ENCODE measurements around the gene HHIPL1. TPM values are rescaled to one million over a fixed set of nuclear protein-coding genes. Genes with fewer than 3 reads are reported as not detected.

HHIPL1 gene
- total and polyA plus RNA-seq, 4 experiments from 2014 or later, result 0.35 to 0.42 TPM; not detected in 2

DNA sequence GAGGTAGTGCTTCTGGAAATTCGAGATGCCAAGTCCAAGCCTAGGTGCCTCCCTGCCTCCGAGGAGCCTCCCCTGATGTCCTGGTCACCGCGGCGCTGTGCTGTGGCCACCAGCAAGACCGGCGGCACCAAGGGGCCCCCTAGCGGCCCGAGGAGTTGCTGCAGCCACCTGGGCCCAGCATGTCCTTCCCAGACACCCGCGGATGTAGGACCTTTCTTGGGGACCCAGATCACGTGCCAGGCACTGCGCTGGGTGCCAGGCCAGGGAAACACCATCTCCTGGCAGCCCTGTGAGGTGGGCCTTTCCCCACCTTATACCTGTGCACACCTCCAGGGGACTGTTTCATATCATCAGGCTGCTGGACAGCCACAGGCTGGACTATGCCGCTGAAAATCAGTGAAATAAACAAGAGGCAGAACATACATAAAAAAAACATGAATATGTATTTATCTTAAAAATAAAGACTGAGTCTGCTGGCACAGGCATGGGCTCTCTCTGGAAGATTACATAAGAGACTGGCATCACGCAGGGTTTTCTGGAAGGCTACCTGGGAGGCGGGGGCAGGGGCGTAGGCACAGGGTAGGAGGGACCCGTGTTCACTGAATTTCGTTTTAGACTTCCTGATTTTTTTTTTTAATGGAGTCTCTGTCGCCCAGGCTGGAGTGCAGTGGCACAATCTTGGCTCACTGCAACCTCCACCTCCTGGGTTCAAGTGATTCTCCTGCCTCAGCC is 15.9 kb upstream of the HHIPL1 start:
- intact Hi-C loops (cut with micrococcal nuclease), result loop anchor here (1.0 kb wide), 1 partner anchor 111 kb away; no protein-coding TSS in a partner anchor
- Mint-ChIP-seq H3K9me3 (no peaks in the 10 kb centered on the region), H3K4me3 (no peak overlapping the region), H3K27me3 (peaks cover 4 to 22% of the 10 kb centered on the region in 2 donors), H3K27ac (no peak overlapping the region), H3K4me1 (peaks cover 0 to 5% (median 2%) of the 10 kb centered on the region in 4 donors), H3K36me3 (no peaks in the 10 kb centered on the region)
- ChIA-PET POLR2A (ENCODE audit: partially characterized antibody) (no interaction called here), CTCF (ENCODE audit: partially characterized antibody) (interaction anchor here (0.6 to 2.8 kb wide), 17 partner anchors 9 to 308 kb away, joined by 3 to 30 read pairs (median 3); no protein-coding TSS in a partner anchor)
- Histone ChIP-seq H3K27ac (ENCODE audit: low read depth, low read length) (no peak overlapping the region), H3K36me3 (ENCODE audit: insufficient read depth, low read length) (no peaks in the 10 kb centered on the region), H3K9me3 (ENCODE audit: control insufficient read depth in 1 of 2, low read length in 2 of 2) (no peaks in the 10 kb centered on the region), H3K4me1 (ENCODE audit: insufficient read depth, low read length) (peaks cover 3% of the 10 kb centered on the region), H3K4me3 (ENCODE audit: low read length in 2 of 2) (no peak overlapping the region), H3K27me3 (ENCODE audit: insufficient read depth, low read length) (no peaks in the 10 kb centered on the region)
- DNase-seq, result peak; percentile 46 to 58 (median 53)

DNA sequence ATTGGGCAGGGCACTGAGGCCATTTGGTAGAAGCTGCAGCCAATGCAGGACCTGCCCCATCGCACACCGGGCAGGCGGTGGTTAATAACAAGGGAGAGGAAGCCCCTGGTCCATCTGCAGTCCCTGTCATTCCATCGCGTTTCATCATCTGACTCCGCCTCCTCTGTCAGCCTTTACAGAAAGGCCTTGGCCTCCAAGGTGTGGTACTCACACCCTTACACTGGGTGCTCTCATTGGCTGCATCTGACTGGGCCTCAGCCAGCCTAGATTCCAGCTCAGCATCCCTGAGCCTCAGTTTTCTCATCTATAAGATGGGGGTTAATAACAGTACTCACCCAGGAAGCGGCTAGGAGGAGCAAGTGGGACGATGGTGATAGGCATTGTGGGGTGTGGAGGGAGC is 14.7 kb upstream of the HHIPL1 start:
- no peak for DNase-seq
- H3K27me3 Mint-ChIP-seq, result peaks cover 4 to 16% of the 10 kb centered on the region in 2 donors
- no peaks in the 10 kb centered on the region for H3K9me3 Mint-ChIP-seq
- H3K4me3 Mint-ChIP-seq, result no peak overlapping the region
- ChIA-PET CTCF (ENCODE audit: partially characterized antibody) (interaction anchor here (1.2 to 2.8 kb wide), 2 partner anchors 104 to 106 kb away, joined by 3 to 10 read pairs; no protein-coding TSS in a partner anchor), POLR2A (ENCODE audit: partially characterized antibody) (no interaction called here)
- H3K36me3 Mint-ChIP-seq, result no peaks in the 10 kb centered on the region
- Histone ChIP-seq H3K4me1 (ENCODE audit: insufficient read depth, low read length) (peaks cover 3% of the 10 kb centered on the region), H3K27me3 (ENCODE audit: insufficient read depth, low read length) (no peaks in the 10 kb centered on the region), H3K27ac (ENCODE audit: low read depth, low read length) (no peak overlapping the region), H3K4me3 (ENCODE audit: low read length in 2 of 2) (no peak overlapping the region), H3K36me3 (ENCODE audit: insufficient read depth, low read length) (no peaks in the 10 kb centered on the region), H3K9me3 (ENCODE audit: control insufficient read depth in 1 of 2, low read length in 2 of 2) (no peaks in the 10 kb centered on the region)
- intact Hi-C loops (cut with micrococcal nuclease), result no loop called here
- H3K4me1 Mint-ChIP-seq, result peaks cover 0 to 5% (median 2%) of the 10 kb centered on the region in 4 donors
- H3K27ac Mint-ChIP-seq, result no peak overlapping the region

DNA sequence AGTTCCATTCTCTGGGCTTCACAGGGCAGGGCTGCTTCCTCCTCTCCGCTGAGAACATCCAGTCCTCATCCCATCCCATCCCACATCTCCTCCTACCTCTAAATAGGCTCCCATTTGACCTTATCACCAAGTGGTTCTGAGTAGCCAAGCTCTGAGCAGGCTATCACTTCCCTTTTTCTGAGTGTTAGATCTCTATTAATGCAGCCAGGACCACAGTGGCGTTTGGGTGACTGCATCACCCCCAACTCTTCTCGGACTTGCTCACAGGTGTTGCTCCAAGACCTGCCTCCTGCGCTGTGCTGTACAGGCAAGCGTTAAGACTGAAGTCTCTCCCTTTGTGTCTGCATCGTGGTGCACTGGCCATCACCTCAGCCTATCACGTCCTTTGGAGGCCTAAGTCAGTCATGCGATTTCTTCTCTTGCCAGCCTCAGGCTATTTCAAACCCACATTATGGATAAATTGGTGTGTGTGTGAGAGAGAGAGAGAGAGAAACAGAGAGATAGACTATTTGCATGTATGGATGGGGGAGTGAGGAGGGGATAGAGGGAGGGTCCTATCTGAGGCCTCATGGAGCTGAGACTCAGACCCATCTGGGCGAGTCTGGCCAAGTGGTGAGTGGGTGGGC is 12.4 kb upstream of the HHIPL1 start:
- Histone ChIP-seq H3K9me3 (ENCODE audit: control insufficient read depth in 1 of 2, low read length in 2 of 2) (no peaks in the 10 kb centered on the region), H3K4me1 (ENCODE audit: insufficient read depth, low read length) (peaks cover 3% of the 10 kb centered on the region), H3K4me3 (ENCODE audit: low read length in 2 of 2) (no peak overlapping the region), H3K27ac (ENCODE audit: low read depth, low read length) (no peak overlapping the region), H3K36me3 (ENCODE audit: insufficient read depth, low read length) (no peaks in the 10 kb centered on the region), H3K27me3 (ENCODE audit: insufficient read depth, low read length) (no peaks in the 10 kb centered on the region)
- Mint-ChIP-seq H3K4me3 (no peak overlapping the region), H3K9me3 (no peaks in the 10 kb centered on the region), H3K27me3 (peaks cover 2 to 7% of the 10 kb centered on the region in 2 donors), H3K27ac (no peak overlapping the region), H3K36me3 (no peaks in the 10 kb centered on the region), H3K4me1 (peaks cover 0 to 5% (median 2%) of the 10 kb centered on the region in 4 donors)
- intact Hi-C loops (cut with micrococcal nuclease), result no loop called here
- no peak for DNase-seq
- CTCF ChIA-PET (ENCODE audit: partially characterized antibody), result no interaction called here
- POLR2A ChIA-PET (ENCODE audit: partially characterized antibody), result no interaction called here

DNA sequence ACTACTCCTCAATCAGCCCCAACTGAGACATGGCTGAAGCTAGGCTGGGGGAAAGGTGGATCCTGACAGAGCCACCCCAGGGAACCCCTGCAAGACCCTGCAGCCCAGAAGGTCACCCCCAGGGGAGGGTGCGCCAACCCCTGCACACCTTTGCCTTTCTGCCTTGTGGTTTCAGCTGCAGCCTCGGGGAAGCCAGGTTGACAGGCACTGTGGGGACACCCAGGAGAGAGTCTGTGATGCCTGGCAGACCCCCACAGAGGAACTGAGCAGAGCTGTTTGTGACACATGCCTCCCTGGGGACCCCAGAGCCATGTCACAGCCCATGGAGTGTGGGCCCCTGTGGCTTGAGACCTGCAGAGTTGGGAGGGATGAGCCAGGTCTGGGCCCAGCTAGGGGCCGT is 11.8 kb upstream of the HHIPL1 start:
- H3K36me3 ChIP-seq (ENCODE audit: insufficient read depth, low read length), result no peaks in the 10 kb centered on the region
- H3K4me3 ChIP-seq (ENCODE audit: low read length in 2 of 2), result no peak overlapping the region
- H3K36me3 Mint-ChIP-seq, result no peaks in the 10 kb centered on the region
- intact Hi-C loops (cut with micrococcal nuclease), result no loop called here
- no peak overlapping the region for H3K4me3 Mint-ChIP-seq
- no peaks in the 10 kb centered on the region for H3K27me3 ChIP-seq (ENCODE audit: insufficient read depth, low read length)
- H3K9me3 Mint-ChIP-seq, result no peaks in the 10 kb centered on the region
- no peak overlapping the region for H3K27ac ChIP-seq (ENCODE audit: low read depth, low read length)
- H3K4me1 Mint-ChIP-seq, result peaks cover 0 to 5% (median 2%) of the 10 kb centered on the region in 4 donors
- CTCF ChIA-PET (ENCODE audit: partially characterized antibody), result no interaction called here
- DNase-seq, result no peak
- H3K9me3 ChIP-seq (ENCODE audit: control insufficient read depth in 1 of 2, low read length in 2 of 2), result no peaks in the 10 kb centered on the region
- POLR2A ChIA-PET (ENCODE audit: partially characterized antibody), result no interaction called here
- H3K27ac Mint-ChIP-seq, result no peak overlapping the region
- H3K4me1 ChIP-seq (ENCODE audit: insufficient read depth, low read length), result peaks cover 3% of the 10 kb centered on the region
- peaks cover 2 to 3% of the 10 kb centered on the region in 2 donors for H3K27me3 Mint-ChIP-seq

DNA sequence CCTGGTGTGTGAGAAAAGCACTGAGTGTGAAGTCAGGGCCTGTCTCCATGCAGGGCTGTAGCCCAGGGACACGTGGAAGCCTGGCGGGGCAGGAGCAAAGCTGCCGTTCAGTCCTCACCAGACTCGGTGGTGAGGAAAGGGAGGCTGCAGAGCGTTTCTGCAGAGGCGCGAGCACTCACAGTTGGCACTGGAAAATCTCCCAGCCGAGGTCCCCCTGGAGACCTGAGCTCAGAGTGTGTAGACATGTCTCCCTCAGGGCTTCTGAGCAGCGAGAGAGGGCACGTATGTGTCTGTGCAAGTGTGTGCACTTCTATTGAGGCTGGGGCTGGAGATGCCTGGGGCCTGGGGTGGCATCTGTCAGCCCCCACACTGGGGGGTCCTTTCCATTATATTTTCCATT is 11.0 kb upstream of the HHIPL1 start:
- Mint-ChIP-seq H3K27me3 (peaks cover 2% of the 10 kb centered on the region in 2 donors), H3K9me3 (no peaks in the 10 kb centered on the region), H3K4me3 (no peak overlapping the region), H3K4me1 (peaks cover 0 to 2% (median 2%) of the 10 kb centered on the region in 4 donors), H3K27ac (no peak overlapping the region), H3K36me3 (no peaks in the 10 kb centered on the region)
- Histone ChIP-seq H3K27ac (ENCODE audit: low read depth, low read length) (no peak overlapping the region), H3K4me1 (ENCODE audit: insufficient read depth, low read length) (peaks cover 2% of the 10 kb centered on the region), H3K4me3 (ENCODE audit: low read length in 2 of 2) (no peak overlapping the region), H3K36me3 (ENCODE audit: insufficient read depth, low read length) (no peaks in the 10 kb centered on the region), H3K27me3 (ENCODE audit: insufficient read depth, low read length) (no peaks in the 10 kb centered on the region), H3K9me3 (ENCODE audit: control insufficient read depth in 1 of 2, low read length in 2 of 2) (no peaks in the 10 kb centered on the region)
- intact Hi-C loops (cut with micrococcal nuclease), result no loop called here
- POLR2A ChIA-PET (ENCODE audit: partially characterized antibody), result no interaction called here
- CTCF ChIA-PET (ENCODE audit: partially characterized antibody), result no interaction called here
- DNase-seq, result no peak

DNA sequence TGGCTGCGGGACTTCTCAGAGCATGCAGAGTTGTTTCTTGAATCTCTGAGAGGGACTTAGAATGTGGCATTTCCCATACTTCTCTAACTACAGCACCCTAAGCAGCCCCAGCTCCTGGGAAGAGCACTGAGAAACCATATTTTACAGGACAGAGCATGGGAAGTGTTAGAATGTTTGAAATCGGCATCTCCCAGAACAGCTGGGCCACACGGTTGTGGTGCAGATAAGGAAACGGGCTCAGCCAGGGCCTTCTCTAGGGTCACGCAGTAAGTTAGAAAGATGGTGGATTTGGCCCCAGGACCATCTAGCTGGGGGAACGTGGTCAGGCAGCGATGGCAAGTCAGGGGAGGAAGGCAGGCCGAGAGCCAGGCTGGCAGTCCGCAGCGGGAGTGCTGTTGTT is 10.5 kb upstream of the HHIPL1 start:
- no peaks in the 10 kb centered on the region for H3K36me3 Mint-ChIP-seq
- Histone ChIP-seq H3K4me1 (ENCODE audit: insufficient read depth, low read length) (no peaks in the 10 kb centered on the region), H3K4me3 (ENCODE audit: low read length in 2 of 2) (no peak overlapping the region), H3K27me3 (ENCODE audit: insufficient read depth, low read length) (no peaks in the 10 kb centered on the region), H3K27ac (ENCODE audit: low read depth, low read length) (no peak overlapping the region), H3K9me3 (ENCODE audit: control insufficient read depth in 1 of 2, low read length in 2 of 2) (no peaks in the 10 kb centered on the region), H3K36me3 (ENCODE audit: insufficient read depth, low read length) (no peaks in the 10 kb centered on the region)
- no peaks in the 10 kb centered on the region for H3K9me3 Mint-ChIP-seq
- POLR2A ChIA-PET (ENCODE audit: partially characterized antibody), result no interaction called here
- no peak for DNase-seq
- intact Hi-C loops (cut with micrococcal nuclease), result no loop called here
- CTCF ChIA-PET (ENCODE audit: partially characterized antibody), result no interaction called here
- H3K27me3 Mint-ChIP-seq, result peaks cover 0 to 2% of the 10 kb centered on the region in 2 donors
- H3K27ac Mint-ChIP-seq, result no peak overlapping the region
- H3K4me3 Mint-ChIP-seq, result no peak overlapping the region
- no peaks in the 10 kb centered on the region for H3K4me1 Mint-ChIP-seq

DNA sequence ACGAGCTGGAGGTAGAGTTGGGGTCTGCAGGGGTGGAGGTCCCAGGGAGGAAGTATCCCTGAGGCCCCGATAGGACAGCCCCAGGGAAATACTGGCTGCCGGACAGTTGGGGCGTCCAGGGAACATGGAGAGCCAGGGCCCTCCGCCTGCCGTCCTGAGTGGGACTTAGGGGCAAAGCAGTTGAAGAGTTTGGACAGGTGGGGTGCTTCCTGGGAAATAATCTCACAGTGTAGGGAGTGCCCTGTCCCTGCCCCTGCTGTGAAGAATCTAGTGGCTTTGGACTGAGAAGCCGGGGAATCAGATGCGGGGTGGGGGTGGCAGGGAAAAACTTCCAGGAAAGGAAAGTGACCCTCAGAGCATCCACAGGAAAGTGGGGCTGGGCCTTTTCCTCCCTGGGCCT is 9.8 kb upstream of the HHIPL1 start:
- Mint-ChIP-seq H3K9me3 (no peaks in the 10 kb centered on the region), H3K27ac (no peak overlapping the region), H3K4me3 (no peak overlapping the region), H3K27me3 (peaks cover 0 to 2% of the 10 kb centered on the region in 2 donors), H3K36me3 (no peaks in the 10 kb centered on the region), H3K4me1 (no peaks in the 10 kb centered on the region)
- H3K4me3 ChIP-seq (ENCODE audit: low read length in 2 of 2), result no peak overlapping the region
- no peak overlapping the region for H3K27ac ChIP-seq (ENCODE audit: low read depth, low read length)
- no peaks in the 10 kb centered on the region for H3K36me3 ChIP-seq (ENCODE audit: insufficient read depth, low read length)
- H3K9me3 ChIP-seq (ENCODE audit: control insufficient read depth in 1 of 2, low read length in 2 of 2), result no peaks in the 10 kb centered on the region
- no peaks in the 10 kb centered on the region for H3K4me1 ChIP-seq (ENCODE audit: insufficient read depth, low read length)
- intact Hi-C loops (cut with micrococcal nuclease), result no loop called here
- DNase-seq, result no peak
- ChIA-PET POLR2A (ENCODE audit: partially characterized antibody) (no interaction called here), CTCF (ENCODE audit: partially characterized antibody) (no interaction called here)
- H3K27me3 ChIP-seq (ENCODE audit: insufficient read depth, low read length), result no peaks in the 10 kb centered on the region
